HG02678 (cell line): Measurements from ENCODE around the gene HPS4.
"Not testable (repeated sequence)": the region's sequence is repeated elsewhere in the genome, so short reads cannot be mapped to it uniquely, and the experiment has no call there.

ENCODE experiments used
- ATAC-seq: cut with Tn5 transposase; IDR thresholded peaks from one replicate; pipeline ENCODE4 v1.9.1; 2021; ENCODE audit warnings: mild to moderate bottlenecking, moderate library complexity; ENCODE audit not compliant: unreplicated experiment

The HPS4 gene

DNA sequence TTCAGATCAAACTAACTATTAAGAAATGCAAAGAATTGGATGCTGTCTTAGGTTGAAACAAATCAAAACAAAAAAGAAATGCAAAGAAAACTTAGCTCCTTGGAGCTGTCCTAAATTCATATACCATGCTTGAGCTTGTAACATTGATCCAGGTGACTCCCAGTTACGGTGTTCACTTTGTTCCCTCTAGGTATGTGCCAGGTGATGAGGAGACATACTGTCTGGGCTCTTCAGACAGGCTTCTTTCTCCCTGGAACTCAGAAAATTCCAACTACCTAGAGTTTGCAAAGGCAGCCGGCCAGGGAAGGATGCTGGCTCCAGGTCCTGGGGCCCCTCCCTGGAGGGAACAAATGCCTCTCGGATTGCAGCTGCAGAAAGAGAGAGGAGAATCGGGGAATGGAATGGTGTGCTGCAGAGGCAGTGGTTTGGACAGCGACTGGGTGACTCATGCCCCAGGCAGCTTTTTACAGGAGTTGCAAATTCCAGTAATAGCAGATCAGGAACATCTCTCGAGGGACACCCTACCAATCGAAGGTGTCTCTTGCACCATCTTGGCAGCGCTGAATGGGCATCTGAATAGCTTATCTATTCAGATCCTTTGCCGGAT is 66.8 kb downstream of the HPS4 start:
- no peak for ATAC-seq

DNA sequence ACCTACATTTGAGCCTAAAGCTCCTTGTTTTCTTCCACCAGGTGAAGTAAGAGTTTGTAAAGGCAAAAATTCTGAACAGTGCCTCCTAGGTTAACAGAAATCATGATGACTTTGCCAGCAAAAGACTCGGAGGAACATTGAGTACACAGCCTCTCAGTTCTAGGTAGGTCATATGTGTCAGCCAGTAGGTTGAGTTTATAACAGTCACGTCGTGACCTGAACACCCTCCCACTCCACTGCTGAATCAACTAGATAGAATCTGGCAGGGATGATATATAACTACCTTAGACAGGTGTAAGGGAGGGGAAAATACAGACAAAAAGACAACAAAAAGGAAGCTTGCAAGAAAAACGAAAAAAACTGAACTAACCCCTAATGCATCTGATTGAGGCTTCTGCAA is 67.3 kb downstream of the HPS4 start:
- ATAC-seq: no peak

DNA sequence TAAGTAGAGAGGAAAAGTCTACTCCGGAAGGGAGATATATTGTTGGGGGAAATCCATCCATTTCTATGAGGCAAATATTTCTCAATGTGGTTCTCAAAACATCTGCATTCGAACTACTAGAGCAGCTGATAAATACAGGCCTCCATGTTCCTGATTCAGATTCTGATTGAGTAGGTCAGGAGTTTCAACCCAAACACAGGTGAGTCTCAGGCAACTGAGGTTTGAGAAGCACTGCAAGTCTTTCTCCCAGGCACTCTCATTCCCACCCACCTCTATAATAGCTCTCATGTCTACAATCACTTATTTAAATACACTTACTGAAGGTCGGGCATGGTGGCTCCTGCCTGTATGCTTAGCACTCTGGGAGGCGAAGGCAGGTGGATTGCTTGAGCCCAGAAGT is 69.2 kb downstream of the HPS4 start:
- ATAC-seq: no peak

DNA sequence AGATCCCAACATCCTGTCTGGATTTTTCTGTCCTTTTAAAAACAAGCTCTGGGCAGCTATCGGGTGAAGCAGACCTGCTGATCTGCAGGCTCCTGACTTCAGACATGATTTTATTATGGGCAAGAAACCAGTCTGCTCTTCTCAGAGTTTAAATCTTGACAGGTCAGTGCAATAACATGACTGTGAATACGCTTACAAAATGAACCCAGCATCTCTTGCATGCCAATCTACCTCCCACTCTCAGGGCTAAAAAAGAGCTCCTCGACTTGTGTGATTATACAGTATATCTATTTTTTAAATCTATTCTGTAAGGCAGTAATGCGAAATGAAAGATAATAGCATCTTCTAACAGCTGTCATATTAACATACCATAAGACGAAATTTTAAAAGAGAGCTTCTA is 73.2 kb downstream of the HPS4 start:
- no peak for ATAC-seq

DNA sequence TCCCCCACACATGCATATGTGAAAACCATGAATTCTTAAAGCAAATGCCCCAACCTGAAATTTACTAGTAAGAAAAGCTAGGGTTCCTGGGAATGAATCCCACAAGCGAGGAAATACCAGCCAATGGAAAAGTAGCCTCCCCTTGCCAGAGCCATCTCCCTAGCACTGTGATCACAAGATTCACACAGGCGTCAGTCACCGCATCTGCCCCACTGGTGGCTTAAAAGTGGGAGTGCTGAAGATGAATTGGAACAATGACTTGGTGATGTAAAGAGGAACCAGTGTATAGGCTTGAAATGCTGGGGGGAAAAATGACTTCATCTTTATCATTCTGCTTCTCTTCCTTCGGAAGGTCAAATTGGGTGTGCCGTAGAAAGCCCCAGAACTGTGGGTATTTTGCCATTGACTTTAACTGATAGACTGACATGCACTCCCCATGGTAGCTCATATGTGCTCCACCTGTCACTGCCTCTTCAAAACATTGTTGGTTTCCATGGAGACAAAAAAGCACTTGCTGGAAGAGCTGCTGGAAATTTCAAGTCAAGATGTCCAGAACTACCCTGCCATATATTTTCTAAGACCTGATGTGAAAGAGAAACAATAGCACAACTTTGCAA is 73.8 kb downstream of the HPS4 start:
- no peak for ATAC-seq

DNA sequence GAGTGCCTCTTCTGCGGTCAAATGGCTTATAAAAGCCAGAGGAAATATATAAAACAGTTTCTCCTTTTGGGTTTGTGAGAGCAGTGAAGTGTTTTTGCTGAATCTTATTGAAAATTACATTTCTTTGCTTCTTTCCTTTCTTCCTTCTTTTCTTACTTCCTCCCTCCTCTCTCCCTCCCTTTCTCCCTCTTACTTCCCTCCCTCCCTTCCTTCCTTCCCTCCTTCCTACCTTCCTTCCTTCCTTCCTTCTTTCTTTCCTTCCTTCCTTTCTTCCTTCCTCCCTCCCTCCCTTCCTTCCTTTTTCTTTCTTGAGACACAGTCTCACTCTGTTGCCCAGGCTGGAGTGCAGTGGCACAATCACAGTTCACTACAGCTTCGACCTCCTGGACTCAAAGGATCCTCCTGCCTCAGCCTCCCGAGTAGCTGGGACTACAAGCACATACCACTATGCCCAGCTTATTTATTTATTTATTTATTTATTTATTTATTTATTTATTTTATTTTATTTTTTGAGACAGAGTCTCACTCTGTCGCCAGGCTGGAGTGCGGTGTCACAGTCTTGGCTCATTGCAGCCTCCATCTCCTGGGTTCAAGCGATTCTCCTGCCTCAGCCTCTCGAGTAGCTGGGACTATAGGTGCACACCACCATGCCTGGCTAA is 74.9 kb downstream of the HPS4 start:
- not testable (repeated sequence) for ATAC-seq

DNA sequence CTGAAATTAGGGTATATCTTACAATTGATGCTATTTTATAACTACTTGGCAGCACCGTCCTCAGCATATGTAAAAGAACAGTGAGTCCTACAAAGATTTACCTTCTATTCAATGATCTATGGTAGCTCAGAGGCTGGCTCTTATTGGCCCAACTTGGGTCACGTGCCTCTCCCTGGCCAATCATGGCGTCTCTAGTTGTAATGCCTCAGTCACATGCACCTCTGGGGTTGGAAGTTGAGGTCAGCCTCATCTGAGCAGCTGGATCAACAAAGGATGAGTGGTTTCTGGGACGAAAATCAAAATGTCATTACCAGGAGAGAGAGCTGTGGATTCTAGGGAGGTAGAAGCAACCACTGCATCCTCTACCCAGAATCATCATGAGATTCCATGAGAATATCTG is 77.5 kb downstream of the HPS4 start:
- ATAC-seq: no peak

DNA sequence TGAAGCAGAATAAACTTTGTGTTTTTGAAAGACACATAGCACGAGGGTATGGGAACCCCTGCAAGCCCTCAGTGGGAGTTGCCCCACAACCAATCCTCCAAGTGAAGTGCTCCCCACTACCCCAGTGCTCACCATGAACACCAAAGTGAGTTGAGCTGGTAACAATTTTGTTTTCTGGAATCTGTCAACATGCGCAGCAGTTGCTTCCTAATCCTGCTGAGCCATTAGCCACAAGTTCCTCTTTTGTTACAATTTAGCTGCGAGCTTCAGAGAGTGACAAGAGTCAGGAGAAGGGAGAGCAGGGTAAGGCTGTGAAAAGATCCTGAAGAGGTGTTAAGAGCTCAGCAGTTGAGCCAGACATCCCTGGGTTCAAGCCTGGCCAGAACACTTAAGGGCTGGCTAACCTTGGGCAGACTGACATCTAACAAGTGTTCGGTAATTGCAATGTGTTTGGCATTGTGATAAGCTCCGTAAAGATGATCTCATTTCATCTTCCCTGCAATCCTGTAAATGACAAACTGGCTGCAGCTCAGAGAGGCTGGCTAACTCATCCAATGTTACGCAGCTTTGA is 78.6 kb downstream of the HPS4 start:
- ATAC-seq: no peak

DNA sequence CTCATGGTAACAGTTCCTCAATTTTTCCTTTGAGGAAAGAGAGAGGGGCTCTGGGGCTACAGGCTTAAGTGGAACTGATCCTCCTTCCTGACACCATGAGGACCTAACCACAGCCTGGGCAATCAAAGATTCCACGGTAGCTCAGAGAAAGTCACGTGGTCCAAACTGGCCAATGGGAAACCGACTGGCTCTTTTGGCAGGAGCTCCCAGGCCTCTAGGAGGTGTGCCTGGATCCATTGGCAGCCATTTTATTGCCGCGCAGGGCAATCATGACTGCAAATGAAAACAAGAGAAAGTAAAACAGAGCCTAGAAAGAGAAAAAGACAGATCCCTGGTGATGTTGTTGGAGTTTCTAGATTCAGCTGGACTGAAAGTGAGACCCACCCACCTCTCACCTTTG is 81.9 kb downstream of the HPS4 start:
- ATAC-seq: no peak
